ENCODE data around the gene ASAP2.

Gene ASAP2

GRCh38 chr2:9347411-9347881 lies 140.8 kb downstream of the ASAP2 start:
- no peak for DNase-seq (ENCODE audit: low read depth in 3 of 3)

GRCh38 chr2:9354318-9354717 lies 147.7 kb downstream of the ASAP2 start:
- no peak for DNase-seq (ENCODE audit: low read depth in 3 of 3)

- no peak for DNase-seq (ENCODE audit: low read depth in 3 of 3)
Measured at GRCh38 chr2:9355270-9355669, 148.7 kb downstream of the ASAP2 start.

GRCh38 chr2:9355716-9356115 lies 149.1 kb downstream of the ASAP2 start:
- DNase-seq (ENCODE audit: low read depth in 3 of 3) = no peak

GRCh38 chr2:9356261-9356660 lies 149.6 kb downstream of the ASAP2 start:
- DNase-seq (ENCODE audit: low read depth in 3 of 3) = no peak

GRCh38 chr2:9358846-9359245 lies 152.2 kb downstream of the ASAP2 start:
- DNase-seq (ENCODE audit: low read depth in 3 of 3) = no peak

GRCh38 chr2:9359463-9359862 lies 152.9 kb downstream of the ASAP2 start:
- DNase-seq (ENCODE audit: low read depth in 3 of 3) = no peak

- no peak for DNase-seq (ENCODE audit: low read depth in 3 of 3)
Measured at GRCh38 chr2:9360110-9360509, 153.5 kb downstream of the ASAP2 start.

- DNase-seq (ENCODE audit: low read depth in 3 of 3) = no peak
Measured at GRCh38 chr2:9360701-9361100, 154.1 kb downstream of the ASAP2 start.

- DNase-seq (ENCODE audit: low read depth in 3 of 3) = no peak
Measured at GRCh38 chr2:9364373-9364772, 157.8 kb downstream of the ASAP2 start.

GRCh38 chr2:9364791-9365497 lies 158.3 kb downstream of the ASAP2 start:
- DNase-seq (ENCODE audit: low read depth in 3 of 3) = no peak

- no peak for DNase-seq (ENCODE audit: low read depth in 3 of 3)
Measured at GRCh38 chr2:9365498-9366019, 158.9 kb downstream of the ASAP2 start.

- no peak for DNase-seq (ENCODE audit: low read depth in 3 of 3)
Measured at GRCh38 chr2:9366026-9366425, 159.4 kb downstream of the ASAP2 start.

- DNase-seq (ENCODE audit: low read depth in 3 of 3) = no peak
Measured at GRCh38 chr2:9370746-9371145, 164.1 kb downstream of the ASAP2 start.

GRCh38 chr2:9373047-9373446 lies 166.4 kb downstream of the ASAP2 start:
- DNase-seq (ENCODE audit: low read depth in 3 of 3) = no peak

GRCh38 chr2:9373476-9373875 lies 166.9 kb downstream of the ASAP2 start:
- no peak for DNase-seq (ENCODE audit: low read depth in 3 of 3)

- no peak for DNase-seq (ENCODE audit: low read depth in 3 of 3)
Measured at GRCh38 chr2:9374071-9374730, 167.6 kb downstream of the ASAP2 start.

- DNase-seq (ENCODE audit: low read depth in 3 of 3) = no peak
Measured at GRCh38 chr2:9375857-9376428, 169.3 kb downstream of the ASAP2 start.

GRCh38 chr2:9377461-9378097 lies 171.0 kb downstream of the ASAP2 start:
- no peak for DNase-seq (ENCODE audit: low read depth in 3 of 3)

GRCh38 chr2:9378433-9379390 lies 172.1 kb downstream of the ASAP2 start:
- DNase-seq (ENCODE audit: low read depth in 3 of 3) = no peak

GRCh38 chr2:9379391-9379755 lies 172.8 kb downstream of the ASAP2 start:
- no peak for DNase-seq (ENCODE audit: low read depth in 3 of 3)
